Measurements from ENCODE around the gene HELZ. TPM values are rescaled to one million over a fixed set of nuclear protein-coding genes. Genes with fewer than 3 reads are reported as not detected.

HELZ gene
- total and polyA plus RNA-seq, 5 donors from 2014 or later: 48.3 to 130 (median 56.7) TPM

DNA sequence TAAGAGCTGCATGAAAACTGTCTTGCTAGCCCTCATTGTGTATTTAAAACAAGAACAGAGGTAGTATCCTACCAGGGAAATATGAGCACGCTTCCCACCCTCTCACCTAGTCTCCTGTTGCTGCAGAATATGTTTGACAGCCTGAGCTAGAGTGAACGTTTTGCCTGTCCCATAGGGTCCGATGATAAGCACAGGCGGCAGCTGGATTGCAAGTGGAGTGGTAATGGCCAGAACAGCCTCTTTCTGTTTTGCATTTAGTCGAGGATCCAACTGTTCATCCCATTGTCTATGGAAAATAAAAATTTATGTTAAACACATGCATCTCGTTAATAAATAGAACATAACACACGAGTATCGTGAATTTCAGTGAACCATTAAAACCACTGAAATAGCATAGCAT, 84.2 kb downstream of the HELZ start:
- Histone ChIP-seq H3K4me3 (ENCODE audit: low read depth, low read length) (no peak overlapping the region), H3K27ac (ENCODE audit: insufficient read depth, low read length, poor library complexity, severe bottlenecking) (no peak overlapping the region), H3K27me3 (ENCODE audit: control insufficient read depth, insufficient read depth, low read length) (no peaks in the 10 kb centered on the region), H3K4me1 (ENCODE audit: control insufficient read depth, insufficient read depth, low read length, poor library complexity, severe bottlenecking) (no peaks in the 10 kb centered on the region), H3K36me3 (ENCODE audit: control insufficient read depth, insufficient read depth, low read length) (peaks cover 45% of the 10 kb centered on the region), H3K9me3 (ENCODE audit: control insufficient read depth in 2 of 2, low read length in 2 of 2) (no peaks in the 10 kb centered on the region)
- Mint-ChIP-seq H3K36me3 (peaks cover 54% of the 10 kb centered on the region), H3K4me3 (no peak overlapping the region), H3K27me3 (no peaks in the 10 kb centered on the region), H3K4me1 (peaks cover 8 to 29% (median 21%) of the 10 kb centered on the region in 4 donors), H3K27ac (no peak overlapping the region), H3K9me3 (no peaks in the 10 kb centered on the region)
- DNase-seq (no peak), ATAC-seq (ENCODE audit: low read depth in 2 of 2) (no peak)

DNA sequence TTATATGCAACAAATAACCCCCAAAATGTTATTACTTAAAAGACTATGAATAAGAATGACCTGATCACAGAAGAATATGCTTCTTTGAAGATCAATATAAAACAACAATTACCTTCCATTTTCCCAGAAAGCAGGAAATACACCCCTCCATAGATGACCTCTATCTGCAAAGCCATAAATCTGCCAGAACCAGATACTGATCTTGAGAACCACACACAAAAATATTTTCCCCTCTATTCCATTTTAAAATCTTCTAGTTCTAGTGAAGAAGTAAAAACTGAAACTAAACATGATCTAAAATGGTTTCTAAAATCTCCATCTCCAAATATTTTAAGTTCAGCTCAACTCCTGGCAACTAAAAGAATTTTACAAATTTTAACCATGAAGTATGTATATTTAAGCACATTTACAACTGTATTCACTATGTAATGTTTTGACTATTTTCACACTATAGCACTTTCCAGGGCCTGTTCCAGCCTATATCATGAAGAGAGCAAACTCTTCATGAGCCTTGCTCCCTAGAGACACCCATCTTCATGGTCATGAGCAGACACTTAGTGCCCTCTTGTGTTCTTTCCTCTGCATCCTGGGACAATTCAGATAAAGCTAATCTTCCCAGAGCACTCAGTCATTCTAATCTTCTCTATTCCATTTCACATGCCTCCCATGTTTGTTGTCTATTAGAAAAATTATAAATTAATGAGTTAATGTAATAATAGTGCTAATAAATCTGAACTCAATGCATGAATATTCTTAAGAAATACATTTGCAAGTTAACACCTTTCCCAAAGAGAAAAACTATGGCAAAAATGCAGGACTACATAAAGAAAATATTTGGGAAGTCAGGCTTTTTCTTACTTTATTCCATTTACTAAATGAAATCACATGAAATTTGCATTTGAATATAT, 87.0 kb downstream of the HELZ start:
- Mint-ChIP-seq H3K9me3 (peaks cover 0 to 3% (median 0%) of the 10 kb centered on the region in 7 donors), H3K27me3 (no peaks in the 10 kb centered on the region), H3K4me1 (peaks cover 8 to 23% (median 21%) of the 10 kb centered on the region in 4 donors), H3K36me3 (peaks cover 47% of the 10 kb centered on the region), H3K27ac (peak overlapping the region in 2 of 3 donors; percentile 33 to 85), H3K4me3 (no peak overlapping the region)
- DNase-seq (peak in 1 of 3 donors; percentile 41), ATAC-seq (ENCODE audit: low read depth in 2 of 2) (no peak)
- Histone ChIP-seq H3K4me1 (ENCODE audit: control insufficient read depth, insufficient read depth, low read length, poor library complexity, severe bottlenecking) (no peaks in the 10 kb centered on the region), H3K36me3 (ENCODE audit: control insufficient read depth, insufficient read depth, low read length) (peaks cover 36% of the 10 kb centered on the region), H3K27me3 (ENCODE audit: control insufficient read depth, insufficient read depth, low read length) (no peaks in the 10 kb centered on the region), H3K4me3 (ENCODE audit: low read depth, low read length) (no peak overlapping the region), H3K9me3 (ENCODE audit: control insufficient read depth in 2 of 2, low read length in 2 of 2) (no peaks in the 10 kb centered on the region), H3K27ac (ENCODE audit: insufficient read depth, low read length, poor library complexity, severe bottlenecking) (no peak overlapping the region)

DNA sequence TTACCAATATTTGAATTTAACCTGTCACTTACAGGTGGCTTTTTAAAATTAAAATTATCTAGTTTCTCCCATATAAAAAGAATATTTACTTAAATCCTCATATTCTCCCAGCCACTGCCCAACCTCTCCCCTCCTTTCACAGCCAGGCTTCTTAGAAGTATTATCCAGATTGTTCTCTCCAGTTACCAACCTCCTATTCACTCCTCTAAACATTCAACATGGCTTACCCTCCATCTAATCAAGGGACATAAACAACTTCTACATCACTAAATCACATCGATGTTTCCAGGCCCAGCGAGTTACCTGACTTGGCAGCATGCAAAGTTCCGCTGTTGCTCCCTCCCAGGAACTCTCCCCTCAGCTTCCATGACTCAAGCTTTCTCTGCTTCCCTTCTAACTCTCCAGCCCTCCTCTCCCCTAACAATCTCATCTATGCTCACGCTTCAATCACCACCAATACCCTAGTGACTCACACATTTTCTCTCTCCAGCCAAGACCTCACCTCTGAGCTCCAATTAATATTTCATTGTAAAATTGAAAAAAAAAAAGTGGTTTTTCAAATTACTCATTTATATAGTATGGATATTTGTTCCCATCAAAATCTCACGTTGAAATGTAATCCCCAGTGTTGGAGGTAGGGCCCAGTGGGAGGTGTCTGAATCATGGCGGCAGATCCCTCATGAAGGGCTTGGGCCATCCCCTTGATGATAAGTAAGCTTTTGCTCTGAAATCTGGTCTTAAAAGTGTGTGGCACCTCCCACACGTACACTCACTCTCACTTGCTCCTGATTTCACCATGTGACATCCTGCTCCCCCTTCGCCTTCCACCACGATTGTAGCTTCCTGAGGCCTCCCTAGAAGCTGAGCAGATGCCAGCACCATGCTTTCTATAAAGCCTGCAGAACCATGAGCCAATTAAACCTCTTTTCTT, 88.5 kb downstream of the HELZ start:
- Histone ChIP-seq H3K9me3 (ENCODE audit: control insufficient read depth in 2 of 2, low read length in 2 of 2) (no peaks in the 10 kb centered on the region), H3K36me3 (ENCODE audit: control insufficient read depth, insufficient read depth, low read length) (peaks cover 43% of the 10 kb centered on the region), H3K4me1 (ENCODE audit: control insufficient read depth, insufficient read depth, low read length, poor library complexity, severe bottlenecking) (no peaks in the 10 kb centered on the region), H3K4me3 (ENCODE audit: low read depth, low read length) (no peak overlapping the region), H3K27ac (ENCODE audit: insufficient read depth, low read length, poor library complexity, severe bottlenecking) (no peak overlapping the region), H3K27me3 (ENCODE audit: control insufficient read depth, insufficient read depth, low read length) (no peaks in the 10 kb centered on the region)
- peaks cover 8 to 24% (median 22%) of the 10 kb centered on the region in 4 donors for H3K4me1 Mint-ChIP-seq
- no peak overlapping the region for H3K4me3 Mint-ChIP-seq
- peaks cover 58% of the 10 kb centered on the region for H3K36me3 Mint-ChIP-seq
- H3K27me3 Mint-ChIP-seq: no peaks in the 10 kb centered on the region
- no peak overlapping the region for H3K27ac Mint-ChIP-seq
- peaks cover 0 to 3% (median 0%) of the 10 kb centered on the region in 7 donors for H3K9me3 Mint-ChIP-seq
- DNase-seq (peak in 1 of 3 donors; percentile 31), ATAC-seq (ENCODE audit: low read depth in 2 of 2) (no peak)

DNA sequence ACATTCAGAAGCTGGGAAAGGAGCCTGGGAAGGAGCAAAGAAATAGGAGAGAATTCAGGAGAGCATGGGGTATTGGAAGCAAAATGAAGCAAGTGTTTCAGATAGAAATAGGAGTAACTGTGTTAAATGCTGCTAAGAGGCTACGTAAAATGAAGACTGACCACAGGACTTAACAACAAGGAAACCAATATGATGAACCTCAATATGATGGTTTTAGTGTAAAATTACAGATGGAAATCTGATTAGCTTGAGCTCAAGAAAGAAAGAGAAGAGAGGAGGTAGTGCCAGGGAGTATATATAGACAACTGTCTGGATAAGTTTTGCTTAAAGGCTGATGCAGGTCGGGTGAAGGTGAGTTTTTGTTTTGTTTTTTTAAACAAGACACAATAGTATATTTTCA, 92.2 kb downstream of the HELZ start:
- no peak overlapping the region for H3K4me3 Mint-ChIP-seq
- H3K27ac ChIP-seq (ENCODE audit: insufficient read depth, low read length, poor library complexity, severe bottlenecking): no peak overlapping the region
- no peak overlapping the region for H3K4me3 ChIP-seq (ENCODE audit: low read depth, low read length)
- H3K9me3 ChIP-seq (ENCODE audit: control insufficient read depth in 2 of 2, low read length in 2 of 2): no peaks in the 10 kb centered on the region
- H3K27me3 Mint-ChIP-seq: no peaks in the 10 kb centered on the region
- H3K36me3 ChIP-seq (ENCODE audit: control insufficient read depth, insufficient read depth, low read length): peaks cover 58% of the 10 kb centered on the region
- DNase-seq (no peak), ATAC-seq (ENCODE audit: low read depth in 2 of 2) (no peak)
- no peaks in the 10 kb centered on the region for H3K4me1 ChIP-seq (ENCODE audit: control insufficient read depth, insufficient read depth, low read length, poor library complexity, severe bottlenecking)
- peaks cover 5 to 19% (median 17%) of the 10 kb centered on the region in 4 donors for H3K4me1 Mint-ChIP-seq
- H3K27me3 ChIP-seq (ENCODE audit: control insufficient read depth, insufficient read depth, low read length): no peaks in the 10 kb centered on the region
- peaks cover 59% of the 10 kb centered on the region for H3K36me3 Mint-ChIP-seq
- H3K9me3 Mint-ChIP-seq: peaks cover 0 to 3% (median 0%) of the 10 kb centered on the region in 7 donors
- H3K27ac Mint-ChIP-seq: no peak overlapping the region

DNA sequence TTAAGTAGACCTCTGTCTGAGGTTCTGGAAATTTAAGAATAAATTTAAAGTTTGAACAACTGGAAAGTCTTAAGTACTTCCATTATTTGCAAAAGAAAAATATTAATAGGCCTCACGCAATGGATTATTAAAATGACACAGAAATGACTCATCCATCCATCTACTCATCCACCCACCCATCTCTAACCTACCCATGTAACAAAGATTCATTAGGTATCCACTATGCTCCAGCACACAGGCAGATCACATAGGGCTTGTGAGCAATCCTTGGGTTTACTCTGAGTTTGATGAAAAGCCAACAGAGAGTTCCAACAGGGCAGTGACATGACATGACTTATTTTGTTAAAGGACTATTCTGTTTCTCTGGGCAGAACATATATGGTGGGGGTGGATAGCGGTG, 93.3 kb downstream of the HELZ start:
- no peaks in the 10 kb centered on the region for H3K9me3 ChIP-seq (ENCODE audit: control insufficient read depth in 2 of 2, low read length in 2 of 2)
- Mint-ChIP-seq H3K4me1 (peaks cover 0 to 14% (median 11%) of the 10 kb centered on the region in 4 donors), H3K4me3 (no peak overlapping the region), H3K36me3 (peaks cover 59% of the 10 kb centered on the region), H3K9me3 (peaks cover 0 to 3% (median 0%) of the 10 kb centered on the region in 7 donors), H3K27me3 (no peaks in the 10 kb centered on the region), H3K27ac (peak overlapping the region in 1 of 3 donors; percentile 18)
- DNase-seq: no peak
- H3K27ac ChIP-seq (ENCODE audit: insufficient read depth, low read length, poor library complexity, severe bottlenecking): no peak overlapping the region
- no peak for ATAC-seq (ENCODE audit: low read depth in 2 of 2)
- H3K36me3 ChIP-seq (ENCODE audit: control insufficient read depth, insufficient read depth, low read length): peaks cover 68% of the 10 kb centered on the region
- no peaks in the 10 kb centered on the region for H3K4me1 ChIP-seq (ENCODE audit: control insufficient read depth, insufficient read depth, low read length, poor library complexity, severe bottlenecking)
- H3K27me3 ChIP-seq (ENCODE audit: control insufficient read depth, insufficient read depth, low read length): no peaks in the 10 kb centered on the region
- no peak overlapping the region for H3K4me3 ChIP-seq (ENCODE audit: low read depth, low read length)

DNA sequence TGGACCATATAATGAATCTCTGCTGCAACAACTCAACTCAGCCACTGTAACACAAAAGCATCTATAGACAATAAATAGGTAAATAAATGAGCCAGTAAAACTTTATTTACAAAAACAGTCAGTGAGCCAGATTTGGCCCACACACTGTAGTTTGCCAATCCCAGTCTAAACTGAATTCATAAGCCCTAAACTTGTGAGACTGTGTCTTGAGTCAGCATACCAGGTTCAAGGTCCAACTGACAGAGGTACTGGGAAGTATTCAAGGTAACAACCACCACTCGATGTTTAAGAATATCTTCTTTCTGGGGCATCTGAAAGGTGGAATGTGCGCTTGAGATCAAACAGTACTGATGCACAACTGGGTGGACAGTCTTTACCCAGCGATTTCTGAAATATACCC, 94.2 kb downstream of the HELZ start:
- Histone ChIP-seq H3K4me3 (ENCODE audit: low read depth, low read length) (no peak overlapping the region), H3K27me3 (ENCODE audit: control insufficient read depth, insufficient read depth, low read length) (no peaks in the 10 kb centered on the region), H3K4me1 (ENCODE audit: control insufficient read depth, insufficient read depth, low read length, poor library complexity, severe bottlenecking) (no peaks in the 10 kb centered on the region), H3K36me3 (ENCODE audit: control insufficient read depth, insufficient read depth, low read length) (peaks cover 75% of the 10 kb centered on the region), H3K27ac (ENCODE audit: insufficient read depth, low read length, poor library complexity, severe bottlenecking) (no peak overlapping the region), H3K9me3 (ENCODE audit: control insufficient read depth in 2 of 2, low read length in 2 of 2) (no peaks in the 10 kb centered on the region)
- H3K36me3 Mint-ChIP-seq: peaks cover 60% of the 10 kb centered on the region
- H3K9me3 Mint-ChIP-seq: peaks cover 0 to 3% (median 0%) of the 10 kb centered on the region in 7 donors
- H3K27ac Mint-ChIP-seq: no peak overlapping the region
- no peaks in the 10 kb centered on the region for H3K27me3 Mint-ChIP-seq
- DNase-seq: no peak
- H3K4me3 Mint-ChIP-seq: no peak overlapping the region
- no peak for ATAC-seq (ENCODE audit: low read depth in 2 of 2)
- H3K4me1 Mint-ChIP-seq: peaks cover 0 to 12% (median 6%) of the 10 kb centered on the region in 4 donors

DNA sequence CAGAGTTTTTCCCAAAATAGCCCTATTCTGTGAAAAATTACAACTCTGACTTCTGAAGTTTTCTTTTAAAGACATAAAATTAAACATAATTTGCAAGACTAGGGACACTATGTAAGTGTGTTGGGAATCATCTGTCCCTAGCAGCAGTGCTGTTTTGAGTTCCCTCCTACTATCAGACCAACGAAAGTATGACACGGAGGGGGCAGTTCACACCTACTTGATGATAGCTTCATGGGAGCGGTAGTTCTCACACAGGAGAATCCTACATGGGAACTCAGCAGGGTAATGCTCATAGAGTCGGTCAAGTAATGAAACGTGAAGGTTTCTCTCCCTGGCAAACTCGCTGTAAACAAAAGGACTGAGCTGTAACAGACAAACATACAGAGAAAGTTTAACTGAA, 96.6 kb downstream of the HELZ start:
- H3K36me3 ChIP-seq (ENCODE audit: control insufficient read depth, insufficient read depth, low read length): peaks cover 85% of the 10 kb centered on the region
- no peaks in the 10 kb centered on the region for H3K27me3 ChIP-seq (ENCODE audit: control insufficient read depth, insufficient read depth, low read length)
- peaks cover 0 to 9% (median 6%) of the 10 kb centered on the region in 4 donors for H3K4me1 Mint-ChIP-seq
- H3K9me3 ChIP-seq (ENCODE audit: control insufficient read depth in 2 of 2, low read length in 2 of 2): no peaks in the 10 kb centered on the region
- H3K9me3 Mint-ChIP-seq: no peaks in the 10 kb centered on the region
- no peaks in the 10 kb centered on the region for H3K4me1 ChIP-seq (ENCODE audit: control insufficient read depth, insufficient read depth, low read length, poor library complexity, severe bottlenecking)
- DNase-seq (no peak), ATAC-seq (ENCODE audit: low read depth in 2 of 2) (no peak)
- H3K36me3 Mint-ChIP-seq: peaks cover 71% of the 10 kb centered on the region
- H3K27ac ChIP-seq (ENCODE audit: insufficient read depth, low read length, poor library complexity, severe bottlenecking): no peak overlapping the region
- no peak overlapping the region for H3K4me3 ChIP-seq (ENCODE audit: low read depth, low read length)
- H3K27ac Mint-ChIP-seq: no peak overlapping the region
- no peak overlapping the region for H3K4me3 Mint-ChIP-seq
- H3K27me3 Mint-ChIP-seq: no peaks in the 10 kb centered on the region

Data from CD4-positive, CD25-positive, alpha-beta regulatory T cell (primary cell).